Spleen (tissue), 7 donors: ENCODE results near the gene GSE1.

Experiments used
- POLR2A ChIP-seq, 3 donors: fragments of 450-650 bp; IDR thresholded peaks; one replicate each; pipeline ENCODE4 v1.5.1; 2017; ENCODE audit warnings: antibody characterized with exemption in 3 of 3, mild to moderate bottlenecking in 1 of 3
- POLR2AphosphoS5 ChIP-seq, 3 donors: sonication (generic); formaldehyde crosslinking; IDR thresholded peaks; one replicate each; pipeline ENCODE4 v1.5.1; 2017; ENCODE audit warnings: antibody characterized with exemption in 3 of 3
- TF ChIP-seq, protein P1 (sequence below), 11 experiments: fragments of 200-600 bp in 7 of 11; fragments of 450-650 bp in 4 of 11; sonication (generic) in 4 of 11; IDR thresholded peaks in 8 of 11; conservative IDR thresholded peaks in 3 of 11; 1 replicate in 7 of 11; 2 replicates in 4 of 11; pipeline versions ENCODE4 v1.4.0 to v1.8.0; 2016 to 2021; ENCODE audit warnings: antibody characterized with exemption in 11 of 11, inconsistent platforms in 4 of 11, mild to moderate bottlenecking in 1 of 11
- donor health status: DM: no; HTN: no; CAD: no; lungs with moderate emphysema.
- donor health status: DM: no; HTN: no; CAD: no.
- donor health status: DM: no; HTN: no; CAD: no.

DNA sequence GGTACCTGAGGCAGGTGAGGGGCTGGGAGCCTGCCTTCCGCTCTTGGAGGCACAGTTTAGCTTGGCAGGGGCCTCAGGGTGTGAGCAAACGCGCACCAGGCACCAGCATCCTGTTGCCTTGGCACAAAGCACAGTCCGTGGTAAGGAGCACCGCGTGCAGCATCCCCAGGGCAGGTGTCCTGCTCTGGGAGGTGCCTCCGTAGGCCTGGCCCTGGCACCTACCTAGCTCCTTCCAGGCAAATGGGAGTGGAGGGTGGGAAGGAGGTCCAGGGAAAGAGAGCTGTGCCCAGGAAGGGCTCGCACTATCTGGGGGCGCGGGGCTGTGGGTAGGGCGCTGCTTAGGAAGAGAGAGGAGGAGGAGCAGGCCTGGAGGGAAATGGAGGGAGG is 3.1 kb upstream of the GSE1 start:
- TF ChIP-seq POLR2AphosphoS5 (IDR thresholded peaks at IDR 0.05) (no peak), POLR2A (IDR thresholded peaks at IDR 0.05) (no peak)
- TF ChIP-seq, protein P1, sequence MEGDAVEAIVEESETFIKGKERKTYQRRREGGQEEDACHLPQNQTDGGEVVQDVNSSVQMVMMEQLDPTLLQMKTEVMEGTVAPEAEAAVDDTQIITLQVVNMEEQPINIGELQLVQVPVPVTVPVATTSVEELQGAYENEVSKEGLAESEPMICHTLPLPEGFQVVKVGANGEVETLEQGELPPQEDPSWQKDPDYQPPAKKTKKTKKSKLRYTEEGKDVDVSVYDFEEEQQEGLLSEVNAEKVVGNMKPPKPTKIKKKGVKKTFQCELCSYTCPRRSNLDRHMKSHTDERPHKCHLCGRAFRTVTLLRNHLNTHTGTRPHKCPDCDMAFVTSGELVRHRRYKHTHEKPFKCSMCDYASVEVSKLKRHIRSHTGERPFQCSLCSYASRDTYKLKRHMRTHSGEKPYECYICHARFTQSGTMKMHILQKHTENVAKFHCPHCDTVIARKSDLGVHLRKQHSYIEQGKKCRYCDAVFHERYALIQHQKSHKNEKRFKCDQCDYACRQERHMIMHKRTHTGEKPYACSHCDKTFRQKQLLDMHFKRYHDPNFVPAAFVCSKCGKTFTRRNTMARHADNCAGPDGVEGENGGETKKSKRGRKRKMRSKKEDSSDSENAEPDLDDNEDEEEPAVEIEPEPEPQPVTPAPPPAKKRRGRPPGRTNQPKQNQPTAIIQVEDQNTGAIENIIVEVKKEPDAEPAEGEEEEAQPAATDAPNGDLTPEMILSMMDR (IDR thresholded peaks at IDR 0.05 in 8 of 11, conservative IDR thresholded peaks at IDR 0.05 in 3 of 11) = no peak
